Right lobe of liver (tissue), 6 donors: ENCODE results near the gene SENP2. TPM values are rescaled to one million over a fixed set of nuclear protein-coding genes. Genes with fewer than 3 reads are reported as not detected.

Experiments
- ATAC-seq, 4 donors: fragments of 200-7000 bp; cut with Tn5 transposase; one replicate each; pipeline ENCODE4 v1.9.1; 2020; ENCODE audit warnings: mild to moderate bottlenecking in 4 of 4, moderate library complexity in 4 of 4
- DNase-seq, 3 donors: peaks; one replicate each; pipeline ENCODE4 v3.0.0-alpha.2; 2020
- H3K27ac ChIP-seq, 3 donors: fragments of 200-600 bp; one replicate each; pipeline ENCODE4 v1.8.0; 2022
- H3K27me3 ChIP-seq, 2 donors: fragments of 200-600 bp; one replicate each; pipeline ENCODE4 v1.8.0; 2022
- H3K36me3 ChIP-seq, 4 donors: fragments of 200-600 bp; sonication (generic) in 1 of 4; one replicate each; pipeline versions ENCODE4 v1.5.1 to v1.8.0; 2017 to 2022; ENCODE audit warnings: control low read depth in 1 of 4
- H3K4me1 ChIP-seq, 4 donors: fragments of 200-600 bp; sonication (generic) in 1 of 4; one replicate each; pipeline versions ENCODE4 v1.5.1 to v1.8.0; 2017 to 2022; ENCODE audit warnings: control low read depth in 1 of 4
- H3K4me3 ChIP-seq, 3 donors: fragments of 200-600 bp; one replicate each; pipeline ENCODE4 v1.8.0; 2022
- H3K9me3 ChIP-seq, 4 donors: fragments of 200-600 bp; sonication (generic) in 1 of 4; one replicate each; pipeline versions ENCODE4 v1.5.1 to v1.8.0; 2017 to 2022; ENCODE audit warnings: control low read depth in 1 of 4
- POLR2A ChIP-seq: fragments of 450-650 bp; IDR thresholded peaks from one replicate; pipeline ENCODE4 v1.6.1; 2017; ENCODE audit warnings: antibody characterized with exemption, mild to moderate bottlenecking
- WGBS: methylation state at CpG from one replicate; pipeline ENCODE4 v1.1.6; 2018; ENCODE audit warnings: low coverage, low lambda C conversion rate; ENCODE audit not compliant: insufficient coverage; ENCODE audit errors: missing lambda C conversion rate; 5-methylcytosine and 5-hydroxymethylcytosine counted together
- intact Hi-C, 2 donors: fragments of 100-400 bp; cut with DNase I; formaldehyde crosslinking; loops; one replicate each; pipeline versions ENCODE4 v1.11.2 to v1.14.1; 2022
- long read RNA-seq: library from polyadenylated mRNA; unstranded; transcript quantifications from one replicate; pipeline ENCODE4 v2.0.0, GENCODE V29; 2019
- total RNA-seq, 6 experiments: library from RNA; depleted of rRNA in 2 of 6; stranded (reverse); fragments of >200 nt in 2 of 6; fragmentation: NEBNext Ultra II Directional in 3 of 6; extraction: Animal tissue kit (Norgen Biotek cat#: 25700) in 3 of 6; gene quantifications; one replicate each; pipeline versions ENCODE4 v1.1.0 to v1.2.4, GENCODE V29; 2016 to 2023
- TF ChIP-seq, protein P1 (sequence below), 4 donors: fragments of 200-600 bp in 3 of 4; fragments of 450-650 bp in 1 of 4; IDR thresholded peaks; one replicate each; pipeline versions ENCODE4 v1.5.1 to v1.8.0; 2016 to 2022; ENCODE audit warnings: antibody characterized with exemption in 4 of 4, mild to moderate bottlenecking in 2 of 4
- donor health status: DM: no; HTN: yes; CAD: no.
- donor health status: DM: no; HTN: no; CAD: no.
- donor health status: DM: no; HTN: no; CAD: no.
- donor health status: DM: no; HTN: yes; CAD: no.
- donor health status: DM: no; HTN: yes; CAD: no.

Gene SENP2
- 10 to 100 TPM in 4 of 6 experiments, 1 to 10 TPM in 2; 7.8 to 26.8 (median 17.8) TPM for total RNA-seq
- long read RNA-seq, partial matches to known transcripts = 1 of 1 reads
- long read RNA-seq, other reads (novel, unspliced or antisense) = 0 of 1 reads

GRCh38 chr3:185585859-185586685 lies at the start of gene SENP2:
SENP2 (plus strand) TSS chr3:185586295; CDS start chr3:185586414, 119 bp downstream.
- WGBS = 3% methylated on average over 11 of the region's 64 CpGs
- peak; percentile 99 to 100 (median 100) for DNase-seq
- Histone ChIP-seq H3K27ac (peak within 1 kb of the TSS; percentile 88 to 99 (median 98)), H3K4me3 (peak within 1 kb of the TSS; percentile 78 to 100 (median 91)), H3K4me1 (peaks cover 0 to 29% (median 5%) of the 10 kb centered on the region in 4 donors), H3K36me3 (peaks cover 0 to 4% (median 0%) of the 10 kb centered on the region in 4 donors), H3K9me3 (no peaks in the 10 kb centered on the region), H3K27me3 (no peaks in the 10 kb centered on the region)
- ATAC-seq = peak; percentile 95 to 98 (median 96)
- intact Hi-C loops = no loop called here
- TF ChIP-seq POLR2A = peak; percentile 78
- TF ChIP-seq, protein P1, sequence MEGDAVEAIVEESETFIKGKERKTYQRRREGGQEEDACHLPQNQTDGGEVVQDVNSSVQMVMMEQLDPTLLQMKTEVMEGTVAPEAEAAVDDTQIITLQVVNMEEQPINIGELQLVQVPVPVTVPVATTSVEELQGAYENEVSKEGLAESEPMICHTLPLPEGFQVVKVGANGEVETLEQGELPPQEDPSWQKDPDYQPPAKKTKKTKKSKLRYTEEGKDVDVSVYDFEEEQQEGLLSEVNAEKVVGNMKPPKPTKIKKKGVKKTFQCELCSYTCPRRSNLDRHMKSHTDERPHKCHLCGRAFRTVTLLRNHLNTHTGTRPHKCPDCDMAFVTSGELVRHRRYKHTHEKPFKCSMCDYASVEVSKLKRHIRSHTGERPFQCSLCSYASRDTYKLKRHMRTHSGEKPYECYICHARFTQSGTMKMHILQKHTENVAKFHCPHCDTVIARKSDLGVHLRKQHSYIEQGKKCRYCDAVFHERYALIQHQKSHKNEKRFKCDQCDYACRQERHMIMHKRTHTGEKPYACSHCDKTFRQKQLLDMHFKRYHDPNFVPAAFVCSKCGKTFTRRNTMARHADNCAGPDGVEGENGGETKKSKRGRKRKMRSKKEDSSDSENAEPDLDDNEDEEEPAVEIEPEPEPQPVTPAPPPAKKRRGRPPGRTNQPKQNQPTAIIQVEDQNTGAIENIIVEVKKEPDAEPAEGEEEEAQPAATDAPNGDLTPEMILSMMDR (IDR thresholded peaks at IDR 0.05) = no peak

- peak in 1 of 3 donors; percentile 25 for DNase-seq
- WGBS = 29% methylated on average over 9 of the region's 9 CpGs
- TF ChIP-seq POLR2A = no peak
- TF ChIP-seq, protein P1 (IDR thresholded peaks at IDR 0.05) = no peak
- Histone ChIP-seq H3K27ac (no peak overlapping the region), H3K27me3 (no peaks in the 10 kb centered on the region), H3K4me1 (no peaks in the 10 kb centered on the region), H3K9me3 (no peaks in the 10 kb centered on the region), H3K36me3 (no peaks in the 10 kb centered on the region), H3K4me3 (no peak overlapping the region)
- intact Hi-C loops = no loop called here
- peak; percentile 28 to 92 (median 76) for ATAC-seq
These were observed 48.6 kb upstream of the SENP2 start for GRCh38 chr3:185537369-185537970.

GRCh38 chr3:185539934-185540333 lies 46.2 kb upstream of the SENP2 start:
- Histone ChIP-seq H3K36me3 (no peaks in the 10 kb centered on the region), H3K9me3 (no peaks in the 10 kb centered on the region), H3K4me3 (no peak overlapping the region), H3K27me3 (no peaks in the 10 kb centered on the region), H3K4me1 (no peaks in the 10 kb centered on the region), H3K27ac (no peak overlapping the region)
- DNase-seq = peak in 1 of 3 donors; percentile 1
- TF ChIP-seq, protein P1 (IDR thresholded peaks at IDR 0.05) = no peak
- TF ChIP-seq POLR2A = no peak
- ATAC-seq = no peak
- intact Hi-C loops = no loop called here
- 54% methylated on average over 2 of the region's 2 CpGs for WGBS

DNA sequence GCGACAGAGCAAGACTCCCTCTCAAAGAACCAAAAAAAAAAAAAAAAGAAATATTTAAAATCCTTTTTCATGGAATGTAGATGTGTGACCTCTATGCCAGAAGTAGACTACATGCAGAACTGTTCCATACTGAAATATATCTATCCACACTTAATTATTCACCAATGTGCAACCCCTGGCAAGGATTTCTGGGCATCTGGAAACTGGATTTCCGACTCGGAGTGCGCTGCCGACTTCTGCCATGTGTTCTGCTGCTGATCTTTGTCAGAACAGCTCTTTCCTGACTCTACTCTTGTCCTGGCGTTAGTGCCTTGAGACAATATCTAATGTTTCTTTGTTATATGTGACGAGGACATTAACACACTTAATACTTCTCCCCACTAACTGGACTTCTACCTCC lies 45.4 kb upstream of the SENP2 start:
- Histone ChIP-seq H3K27me3 (no peaks in the 10 kb centered on the region), H3K4me3 (no peak overlapping the region), H3K36me3 (no peaks in the 10 kb centered on the region), H3K27ac (no peak overlapping the region), H3K4me1 (no peaks in the 10 kb centered on the region), H3K9me3 (no peaks in the 10 kb centered on the region)
- DNase-seq (peak in 1 of 3 donors; percentile 1), ATAC-seq (no peak)
- intact Hi-C loops = no loop called here
- TF ChIP-seq POLR2A = no peak
- TF ChIP-seq, protein P1 (IDR thresholded peaks at IDR 0.05) = no peak
- 93% methylated on average over 7 of the region's 7 CpGs for WGBS
